ENCODE measurements around the gene STK33. TPM values are rescaled to one million over a fixed set of nuclear protein-coding genes. Genes with fewer than 3 reads are reported as not detected.

STK33 gene
- total and polyA plus RNA-seq, 5 experiments from 2014 or later, result 0.74 to 2.3 (median 1.3) TPM

GRCh38 chr11:8361664-8362210 lies 232.3 kb downstream of the STK33 start:
- no peaks in the 10 kb centered on the region for H3K9me3 Mint-ChIP-seq
- peaks cover 0 to 2% (median 0%) of the 10 kb centered on the region in 5 donors for H3K27me3 Mint-ChIP-seq
- H3K4me1 Mint-ChIP-seq, result peaks cover 0 to 2% (median 0%) of the 10 kb centered on the region in 4 donors
- H3K4me3 Mint-ChIP-seq, result no peak overlapping the region
- POLR2A ChIA-PET, result no interaction called here
- DNase-seq (peak in 1 of 10 donors; percentile 7), ATAC-seq (no peak)
- H3K27ac Mint-ChIP-seq, result no peak overlapping the region
- H3K36me3 Mint-ChIP-seq, result no peaks in the 10 kb centered on the region

GRCh38 chr11:8361206-8361605 lies 232.8 kb downstream of the STK33 start:
- H3K4me3 Mint-ChIP-seq, result no peak overlapping the region
- H3K27ac Mint-ChIP-seq, result no peak overlapping the region
- ATAC-seq (no peak), DNase-seq (peak in 1 of 10 donors; percentile 38)
- no peaks in the 10 kb centered on the region for H3K36me3 Mint-ChIP-seq
- no peaks in the 10 kb centered on the region for H3K9me3 Mint-ChIP-seq
- H3K4me1 Mint-ChIP-seq, result peaks cover 0 to 2% (median 0%) of the 10 kb centered on the region in 4 donors
- POLR2A ChIA-PET, result no interaction called here
- peaks cover 0 to 2% (median 0%) of the 10 kb centered on the region in 5 donors for H3K27me3 Mint-ChIP-seq

- peak in 1 of 10 donors; percentile 53 for DNase-seq
- no peak for ATAC-seq
- H3K4me3 Mint-ChIP-seq, result no peak overlapping the region
- H3K27ac Mint-ChIP-seq, result no peak overlapping the region
- POLR2A ChIA-PET, result no interaction called here
- H3K9me3 Mint-ChIP-seq, result no peaks in the 10 kb centered on the region
- H3K36me3 Mint-ChIP-seq, result no peaks in the 10 kb centered on the region
- H3K4me1 Mint-ChIP-seq, result peaks cover 0 to 2% (median 1%) of the 10 kb centered on the region in 4 donors
- peaks cover 0 to 8% (median 3%) of the 10 kb centered on the region in 5 donors for H3K27me3 Mint-ChIP-seq
These were observed 233.8 kb downstream of the STK33 start for GRCh38 chr11:8360086-8360828.

GRCh38 chr11:8359521-8359920 lies 234.5 kb downstream of the STK33 start:
- Mint-ChIP-seq H3K9me3 (no peaks in the 10 kb centered on the region), H3K27ac (no peak overlapping the region), H3K36me3 (no peaks in the 10 kb centered on the region), H3K4me1 (peaks cover under 1 to 5% (median 4%) of the 10 kb centered on the region in 4 donors), H3K4me3 (no peak overlapping the region), H3K27me3 (peaks cover 0 to 11% (median 5%) of the 10 kb centered on the region in 5 donors)
- POLR2A ChIA-PET, result no interaction called here
- ATAC-seq (no peak), DNase-seq (peak in 1 of 10 donors; percentile 59)

GRCh38 chr11:8357891-8358566 lies 236.0 kb downstream of the STK33 start:
- POLR2A ChIA-PET, result no interaction called here
- Mint-ChIP-seq H3K27me3 (peaks cover 2 to 25% (median 18%) of the 10 kb centered on the region in 5 donors), H3K4me1 (peaks cover 4 to 9% (median 9%) of the 10 kb centered on the region in 4 donors), H3K4me3 (no peak overlapping the region), H3K36me3 (no peaks in the 10 kb centered on the region), H3K27ac (no peak overlapping the region), H3K9me3 (no peaks in the 10 kb centered on the region)
- DNase-seq (peak in 1 of 10 donors; percentile 24), ATAC-seq (no peak)

GRCh38 chr11:8357505-8357888 lies 236.5 kb downstream of the STK33 start:
- no peaks in the 10 kb centered on the region for H3K36me3 Mint-ChIP-seq
- POLR2A ChIA-PET, result no interaction called here
- peak in 1 of 10 donors; percentile 28 for DNase-seq
- H3K4me1 Mint-ChIP-seq, result peaks cover 4 to 9% (median 8%) of the 10 kb centered on the region in 4 donors
- H3K27ac Mint-ChIP-seq, result no peak overlapping the region
- H3K4me3 Mint-ChIP-seq, result no peak overlapping the region
- H3K27me3 Mint-ChIP-seq, result peaks cover 2 to 25% (median 19%) of the 10 kb centered on the region in 5 donors
- no peak for ATAC-seq
- H3K9me3 Mint-ChIP-seq, result no peaks in the 10 kb centered on the region

GRCh38 chr11:8356721-8357504 lies 237.1 kb downstream of the STK33 start:
- no peak overlapping the region for H3K27ac Mint-ChIP-seq
- POLR2A ChIA-PET, result no interaction called here

GRCh38 chr11:8356216-8356615 lies 237.8 kb downstream of the STK33 start:
- Mint-ChIP-seq H3K9me3 (no peaks in the 10 kb centered on the region), H3K27ac (no peak overlapping the region), H3K36me3 (no peaks in the 10 kb centered on the region), H3K4me1 (peaks cover 4 to 9% (median 8%) of the 10 kb centered on the region in 4 donors), H3K4me3 (no peak overlapping the region), H3K27me3 (peaks cover 2 to 25% (median 20%) of the 10 kb centered on the region in 5 donors)
- POLR2A ChIA-PET, result no interaction called here
- DNase-seq (peak in 1 of 10 donors; percentile 43), ATAC-seq (no peak)

More at GRCh38 chr11:8356721-8357504, 237.1 kb downstream of the STK33 start:
- DNase-seq (peak in 1 of 10 donors; percentile 43), ATAC-seq (no peak)
- H3K4me1 Mint-ChIP-seq, result peaks cover 4 to 9% (median 8%) of the 10 kb centered on the region in 4 donors
- H3K36me3 Mint-ChIP-seq, result no peaks in the 10 kb centered on the region
- H3K27me3 Mint-ChIP-seq, result peaks cover 2 to 25% (median 19%) of the 10 kb centered on the region in 5 donors
- peak overlapping the region in 1 of 10 donors; percentile 10 for H3K4me3 Mint-ChIP-seq
- H3K9me3 Mint-ChIP-seq, result no peaks in the 10 kb centered on the region

- Mint-ChIP-seq H3K9me3 (no peaks in the 10 kb centered on the region), H3K27me3 (peaks cover 3 to 26% (median 24%) of the 10 kb centered on the region in 5 donors), H3K4me1 (peaks cover 4 to 9% (median 8%) of the 10 kb centered on the region in 4 donors), H3K27ac (no peak overlapping the region), H3K4me3 (no peak overlapping the region), H3K36me3 (no peaks in the 10 kb centered on the region)
- no peak for ATAC-seq
- POLR2A ChIA-PET, result no interaction called here
- DNase-seq, result peak in 1 of 10 donors; percentile 45
These were observed 238.6 kb downstream of the STK33 start for GRCh38 chr11:8355416-8355742.

- no peaks in the 10 kb centered on the region for H3K9me3 Mint-ChIP-seq
- no peaks in the 10 kb centered on the region for H3K36me3 Mint-ChIP-seq
- POLR2A ChIA-PET, result no interaction called here
- peak overlapping the region in 1 of 10 donors; percentile 47 for H3K4me3 Mint-ChIP-seq
- H3K27ac Mint-ChIP-seq, result no peak overlapping the region
- peaks cover 3 to 26% (median 24%) of the 10 kb centered on the region in 5 donors for H3K27me3 Mint-ChIP-seq
- peak in 1 of 10 donors; percentile 38 for DNase-seq
- ATAC-seq, result no peak
- H3K4me1 Mint-ChIP-seq, result peaks cover 4 to 9% (median 8%) of the 10 kb centered on the region in 4 donors
These were observed 239.2 kb downstream of the STK33 start for GRCh38 chr11:8354622-8355415.

GRCh38 chr11:8352876-8353505 lies 241.0 kb downstream of the STK33 start:
- Mint-ChIP-seq H3K27ac (no peak overlapping the region), H3K9me3 (peaks cover 0 to 2% (median 0%) of the 10 kb centered on the region in 9 donors), H3K36me3 (no peaks in the 10 kb centered on the region), H3K27me3 (peaks cover 3 to 26% (median 24%) of the 10 kb centered on the region in 5 donors), H3K4me3 (no peak overlapping the region), H3K4me1 (peaks cover 4 to 9% (median 8%) of the 10 kb centered on the region in 4 donors)
- POLR2A ChIA-PET, result no interaction called here
- no peak for ATAC-seq
- peak in 1 of 10 donors; percentile 57 for DNase-seq

Data from naive thymus-derived CD8-positive, alpha-beta T cell (primary cell).